HG03354 (cell line): ENCODE measurements around the gene OR5I1.
"Not testable (repeated sequence)": the region's sequence is repeated elsewhere in the genome, so short reads cannot be mapped to it uniquely, and the experiment has no call there.

Experiments used
- ATAC-seq: cut with Tn5 transposase; IDR thresholded peaks from one replicate; pipeline ENCODE4 v1.9.1; 2021; ENCODE audit warnings: mild to moderate bottlenecking; ENCODE audit not compliant: unreplicated experiment, poor library complexity, severe bottlenecking

The OR5I1 gene

GRCh38 chr11:55936300-55936699 is at the start of gene OR5I1:
OR5I1 (minus strand) TSS chr11:55936400; CDS start chr11:55936400, 0 bp downstream.
- no peak for ATAC-seq

- no peak for ATAC-seq
These were observed 34.7 kb upstream of the OR5I1 start for GRCh38 chr11:55970935-55971334.

GRCh38 chr11:55969845-55970244 is 33.6 kb upstream of the OR5I1 start, which contains the start of gene OR10AG1:
OR10AG1 (minus strand) TSS chr11:55969945; CDS start chr11:55969907, 38 bp downstream.
- no peak for ATAC-seq

GRCh38 chr11:55967914-55968313 is 31.7 kb upstream of the OR5I1 start:
- ATAC-seq: no peak

GRCh38 chr11:55966391-55966790 is 30.2 kb upstream of the OR5I1 start:
- no peak for ATAC-seq

- no peak for ATAC-seq
These were observed 20.3 kb upstream of the OR5I1 start for GRCh38 chr11:55956521-55956920.

GRCh38 chr11:55949330-55949729 is 13.1 kb upstream of the OR5I1 start:
- ATAC-seq: no peak

- ATAC-seq: peak; percentile 66
These were observed 6.7 kb upstream of the OR5I1 start for GRCh38 chr11:55942785-55943392.

GRCh38 chr11:55920537-55920936 is 15.7 kb downstream of the OR5I1 start:
- no peak for ATAC-seq

GRCh38 chr11:55914482-55914881 is 21.7 kb downstream of the OR5I1 start, which contains the start of gene OR5W2:
OR5W2 (minus strand) TSS chr11:55914582; CDS start chr11:55914582, 0 bp downstream.
- no peak for ATAC-seq

- no peak for ATAC-seq
These were observed 33.9 kb downstream of the OR5I1 start for GRCh38 chr11:55902308-55902707.

- no peak for ATAC-seq
These were observed 41.0 kb downstream of the OR5I1 start for GRCh38 chr11:55895216-55895615.

- ATAC-seq: not testable (repeated sequence)
These were observed 50.7 kb downstream of the OR5I1 start for GRCh38 chr11:55885481-55885880.
